Neural progenitor cell (in vitro differentiated cells): ENCODE data around the gene TP63. TPM values are rescaled to one million over a fixed set of nuclear protein-coding genes. Genes with fewer than 3 reads are reported as not detected.

Experiments used
- DNase-seq: peaks from one replicate; pipeline ENCODE4 v3.0.0-alpha.2; 2016; ENCODE audit warnings: low spot score
- H2AFZ ChIP-seq: fragments of 200-600 bp; sonication (generic); replicated peaks from 2 replicates; pipeline ENCODE4 v1.6.1; 2016; ENCODE audit warnings: antibody characterized with exemption
- H3F3A ChIP-seq: fragments of 200-600 bp; sonication (generic); 2 replicates; pipeline ENCODE4 v1.6.1; 2016; ENCODE audit warnings: antibody characterized with exemption, low read depth
- H3K27ac ChIP-seq: fragments of 200-600 bp; sonication (generic); 2 replicates; pipeline ENCODE4 v1.5.1; 2016; ENCODE audit warnings: mild to moderate bottlenecking
- H3K27me3 ChIP-seq: fragments of 200-600 bp; sonication (generic); 2 replicates; pipeline ENCODE4 v1.6.1; 2016; ENCODE audit warnings: mild to moderate bottlenecking, moderate library complexity
- H3K36me3 ChIP-seq: fragments of 200-600 bp; sonication (generic); 2 replicates; pipeline ENCODE4 v1.5.1; 2016
- H3K4me1 ChIP-seq: fragments of 200-600 bp; sonication (generic); 2 replicates; pipeline ENCODE4 v1.6.1; 2016; ENCODE audit warnings: mixed run types
- H3K4me2 ChIP-seq: fragments of 200-600 bp; sonication (generic); 2 replicates; pipeline ENCODE4 v1.6.1; 2016
- H3K4me3 ChIP-seq: fragments of 200-600 bp; sonication (generic); 2 replicates; pipeline ENCODE4 v1.5.1; 2016
- H3K79me2 ChIP-seq: fragments of 200-600 bp; sonication (generic); 2 replicates; pipeline ENCODE4 v1.6.1; 2016; ENCODE audit warnings: low read depth
- H3K9ac ChIP-seq: fragments of 200-600 bp; sonication (generic); 2 replicates; pipeline ENCODE4 v1.6.1; 2016
- H3K9me3 ChIP-seq: fragments of 200-600 bp; sonication (generic); 2 replicates; pipeline ENCODE4 v1.5.1; 2016; ENCODE audit warnings: low read depth
- H4K20me1 ChIP-seq: fragments of 200-600 bp; sonication (generic); 2 replicates; pipeline ENCODE4 v1.6.1; 2016; ENCODE audit warnings: low read depth
- H3K27ac Mint-ChIP-seq: 3 replicates; pipeline ENCODE4 v1.8.0; 2021; ENCODE audit warnings: mixed read lengths
- H3K27me3 Mint-ChIP-seq: 2 replicates; pipeline ENCODE4 v1.8.0; 2022; ENCODE audit warnings: low read depth, mild to moderate bottlenecking, inconsistent platforms, moderate library complexity, mixed read lengths; ENCODE audit not compliant: insufficient read depth
- H3K36me3 Mint-ChIP-seq: 3 replicates; pipeline ENCODE4 v1.8.0; 2021; ENCODE audit warnings: mixed read lengths
- H3K4me1 Mint-ChIP-seq: 3 replicates; pipeline ENCODE4 v1.8.0; 2021; ENCODE audit warnings: mixed read lengths
- H3K4me3 Mint-ChIP-seq: 3 replicates; pipeline ENCODE4 v1.8.0; 2021; ENCODE audit warnings: mild to moderate bottlenecking, moderate library complexity, mixed read lengths
- H3K9me3 Mint-ChIP-seq: 3 replicates; pipeline ENCODE4 v1.8.0; 2020; ENCODE audit warnings: mixed read lengths
- EZH2 ChIP-seq: fragments of 200-600 bp; sonication (generic); IDR thresholded peaks from 2 replicates; pipeline ENCODE4 v1.6.1; 2017; ENCODE audit warnings: antibody characterized with exemption, mild to moderate bottlenecking, moderate library complexity
- EZH2phosphoT487 ChIP-seq: fragments of 200-600 bp; sonication (generic); IDR thresholded peaks from 2 replicates; pipeline ENCODE4 v1.6.1; 2017; ENCODE audit warnings: antibody characterized with exemption
- total RNA-seq: library from RNA; depleted of rRNA; stranded (reverse); fragments of >200 nt; gene quantifications from 2 replicates; pipeline ENCODE4 v1.2.3, GENCODE V29; 2015; ENCODE audit warnings: low replicate concordance
- TF ChIP-seq, protein P1 (sequence below): fragments of 200-600 bp; sonication (generic); IDR thresholded peaks from 2 replicates; pipeline ENCODE4 v1.5.1; 2017; ENCODE audit warnings: antibody characterized with exemption, mild to moderate bottlenecking

TP63 gene
- total RNA-seq, 1 donor from 2014 or later: 0.62 TPM

DNA sequence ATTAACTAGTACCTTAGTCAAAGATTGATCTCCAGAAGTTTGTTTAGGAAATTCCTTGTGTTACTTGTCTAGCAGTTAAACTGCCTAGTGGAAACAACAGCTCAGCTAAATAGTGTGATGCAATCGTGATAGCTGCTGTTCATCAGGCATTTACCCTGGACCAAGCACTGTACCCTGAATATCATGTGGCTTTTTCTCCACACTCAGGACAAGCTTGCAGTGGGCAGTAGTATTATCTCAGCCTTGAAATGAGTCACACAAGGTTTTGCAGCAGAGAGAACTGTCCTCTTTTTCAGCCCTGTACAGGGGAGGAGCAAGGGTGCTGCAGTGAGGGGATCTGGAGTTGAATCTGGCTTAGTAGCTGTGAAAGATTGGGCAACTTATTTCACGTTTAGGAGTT, 208.4 kb downstream of the TP63 start:
- TF ChIP-seq, protein P1, sequence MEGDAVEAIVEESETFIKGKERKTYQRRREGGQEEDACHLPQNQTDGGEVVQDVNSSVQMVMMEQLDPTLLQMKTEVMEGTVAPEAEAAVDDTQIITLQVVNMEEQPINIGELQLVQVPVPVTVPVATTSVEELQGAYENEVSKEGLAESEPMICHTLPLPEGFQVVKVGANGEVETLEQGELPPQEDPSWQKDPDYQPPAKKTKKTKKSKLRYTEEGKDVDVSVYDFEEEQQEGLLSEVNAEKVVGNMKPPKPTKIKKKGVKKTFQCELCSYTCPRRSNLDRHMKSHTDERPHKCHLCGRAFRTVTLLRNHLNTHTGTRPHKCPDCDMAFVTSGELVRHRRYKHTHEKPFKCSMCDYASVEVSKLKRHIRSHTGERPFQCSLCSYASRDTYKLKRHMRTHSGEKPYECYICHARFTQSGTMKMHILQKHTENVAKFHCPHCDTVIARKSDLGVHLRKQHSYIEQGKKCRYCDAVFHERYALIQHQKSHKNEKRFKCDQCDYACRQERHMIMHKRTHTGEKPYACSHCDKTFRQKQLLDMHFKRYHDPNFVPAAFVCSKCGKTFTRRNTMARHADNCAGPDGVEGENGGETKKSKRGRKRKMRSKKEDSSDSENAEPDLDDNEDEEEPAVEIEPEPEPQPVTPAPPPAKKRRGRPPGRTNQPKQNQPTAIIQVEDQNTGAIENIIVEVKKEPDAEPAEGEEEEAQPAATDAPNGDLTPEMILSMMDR: no peak
- no peak for TF ChIP-seq EZH2
- TF ChIP-seq EZH2phosphoT487: no peak
- H3K36me3 Mint-ChIP-seq: no peaks in the 10 kb centered on the region
- Histone ChIP-seq H3K27me3 (no peaks in the 10 kb centered on the region), H3K79me2 (no peaks in the 10 kb centered on the region), H3K4me3 (no peak overlapping the region), H3K9me3 (no peaks in the 10 kb centered on the region), H3K36me3 (no peaks in the 10 kb centered on the region), H3K4me2 (no peak overlapping the region), H3K9ac (no peak overlapping the region), H2AFZ (no peak overlapping the region), H3F3A (no peaks in the 10 kb centered on the region), H4K20me1 (no peaks in the 10 kb centered on the region), H3K27ac (no peak overlapping the region), H3K4me1 (no peaks in the 10 kb centered on the region)
- no peak overlapping the region for H3K4me3 Mint-ChIP-seq
- no peak for DNase-seq
- H3K27ac Mint-ChIP-seq: no peak overlapping the region
- H3K27me3 Mint-ChIP-seq: peaks cover 4% of the 10 kb centered on the region
- no peaks in the 10 kb centered on the region for H3K4me1 Mint-ChIP-seq
- no peaks in the 10 kb centered on the region for H3K9me3 Mint-ChIP-seq

DNA sequence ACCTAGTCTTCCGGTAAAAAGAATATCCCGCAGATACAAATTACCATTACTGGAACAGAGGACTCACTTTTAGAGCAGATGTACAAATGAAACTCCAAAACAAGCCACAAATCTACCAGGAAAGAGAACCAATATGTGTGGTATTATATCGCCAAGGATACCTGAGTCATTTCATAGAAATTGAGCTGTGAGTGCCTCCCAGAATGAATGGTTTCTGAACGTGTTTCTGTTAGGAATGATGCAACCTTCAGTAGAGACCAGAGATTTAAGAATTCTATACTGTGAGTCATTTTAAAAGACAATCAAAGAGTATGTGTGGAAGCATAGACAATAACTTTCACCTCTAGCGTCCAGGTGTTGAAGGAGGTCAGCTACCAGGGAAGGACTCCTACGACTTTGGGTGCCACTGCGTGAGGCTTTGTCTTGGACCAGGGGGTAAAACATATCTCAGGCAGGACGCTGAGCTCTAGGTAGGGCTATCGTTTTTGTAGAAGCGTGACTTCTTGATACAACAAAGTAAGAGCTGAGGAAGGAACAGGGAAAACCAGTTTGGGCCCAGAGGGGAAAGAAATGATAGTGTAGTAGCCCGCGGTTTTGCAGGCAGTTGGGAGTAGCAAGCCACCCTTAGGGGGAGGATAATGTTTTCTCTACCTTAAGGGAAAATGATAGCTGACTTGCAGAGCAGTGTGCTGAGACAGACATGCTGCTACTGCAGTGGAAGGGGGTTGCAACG, 210.4 kb downstream of the TP63 start:
- H3K27ac Mint-ChIP-seq: peak overlapping the region; percentile 12
- no peak overlapping the region for H3K4me3 Mint-ChIP-seq
- Histone ChIP-seq H3K4me3 (no peak overlapping the region), H2AFZ (no peak overlapping the region), H3K27me3 (no peaks in the 10 kb centered on the region), H3K79me2 (no peaks in the 10 kb centered on the region), H3F3A (no peaks in the 10 kb centered on the region), H4K20me1 (no peaks in the 10 kb centered on the region), H3K36me3 (no peaks in the 10 kb centered on the region), H3K9ac (no peak overlapping the region), H3K27ac (no peak overlapping the region), H3K9me3 (no peaks in the 10 kb centered on the region), H3K4me1 (no peaks in the 10 kb centered on the region), H3K4me2 (no peak overlapping the region)
- no peaks in the 10 kb centered on the region for H3K4me1 Mint-ChIP-seq
- H3K9me3 Mint-ChIP-seq: no peaks in the 10 kb centered on the region
- TF ChIP-seq EZH2phosphoT487 (no peak), EZH2 (no peak)
- TF ChIP-seq, protein P1: no peak
- H3K36me3 Mint-ChIP-seq: no peaks in the 10 kb centered on the region
- H3K27me3 Mint-ChIP-seq: peaks cover 4% of the 10 kb centered on the region
- DNase-seq: no peak

DNA sequence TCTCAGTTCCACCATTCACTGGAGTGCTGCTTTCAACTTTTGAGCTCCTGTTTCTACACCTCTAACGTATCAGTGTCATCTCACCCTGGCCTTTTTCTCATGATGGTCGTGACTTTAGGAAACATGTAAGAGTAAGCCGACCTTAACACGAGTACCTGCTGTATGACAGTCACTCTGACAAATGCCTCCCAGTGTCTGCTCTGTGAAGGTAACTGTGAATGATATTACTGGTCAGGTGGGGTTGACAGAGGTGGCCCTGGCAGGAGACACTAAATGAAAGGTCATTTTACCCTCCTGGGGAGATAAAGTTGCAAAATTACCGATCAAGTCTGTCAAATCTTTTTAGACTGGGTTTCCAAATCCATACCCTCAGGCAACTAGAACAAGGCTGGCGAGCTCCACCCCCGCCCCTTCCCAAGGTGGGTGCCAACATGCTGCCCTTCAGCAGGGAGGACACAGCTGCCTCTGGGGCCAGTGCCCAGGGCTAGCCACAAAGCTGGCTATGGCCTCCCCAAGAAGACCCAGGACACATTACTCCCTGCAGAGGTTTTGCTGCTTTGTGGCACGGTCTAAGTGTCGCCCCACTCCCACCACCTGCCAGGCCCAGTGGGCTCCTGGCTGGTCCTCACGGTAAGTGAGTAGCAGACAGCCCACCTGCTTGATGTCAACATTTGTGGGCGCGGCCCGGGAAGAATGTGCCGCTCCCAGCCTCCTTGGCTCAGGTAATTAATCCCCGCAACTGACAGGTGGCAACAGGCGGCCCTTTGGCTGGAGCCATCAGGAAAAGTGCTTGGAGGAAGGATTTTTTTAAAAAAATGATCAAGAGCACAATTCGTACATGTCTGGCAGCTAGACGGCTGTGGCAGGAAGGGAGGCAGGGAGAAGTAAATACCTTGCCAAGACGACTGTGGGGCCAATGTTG, 211.8 kb downstream of the TP63 start:
- no peak for TF ChIP-seq EZH2
- no peak for TF ChIP-seq EZH2phosphoT487
- TF ChIP-seq, protein P1: no peak
- no peaks in the 10 kb centered on the region for H4K20me1 ChIP-seq
- Mint-ChIP-seq H3K27me3 (peaks cover 3% of the 10 kb centered on the region), H3K36me3 (no peaks in the 10 kb centered on the region), H3K4me1 (no peaks in the 10 kb centered on the region), H3K4me3 (no peak overlapping the region), H3K9me3 (no peaks in the 10 kb centered on the region), H3K27ac (no peak overlapping the region)
- no peaks in the 10 kb centered on the region for H3K9me3 ChIP-seq
- no peaks in the 10 kb centered on the region for H3K4me1 ChIP-seq
- H2AFZ ChIP-seq: no peak overlapping the region
- no peak for DNase-seq
- H3F3A ChIP-seq: no peaks in the 10 kb centered on the region
- H3K27ac ChIP-seq: no peak overlapping the region
- H3K4me3 ChIP-seq: no peak overlapping the region
- H3K36me3 ChIP-seq: no peaks in the 10 kb centered on the region
- no peak overlapping the region for H3K4me2 ChIP-seq
- H3K27me3 ChIP-seq: no peaks in the 10 kb centered on the region
- no peak overlapping the region for H3K9ac ChIP-seq
- H3K79me2 ChIP-seq: no peaks in the 10 kb centered on the region
